GM18909 (cell line): ENCODE results near the gene SEMA4C.

Experiments used
- ATAC-seq: cut with Tn5 transposase; IDR thresholded peaks from one replicate; pipeline ENCODE4 v1.9.1; 2021; ENCODE audit warnings: mild to moderate bottlenecking; ENCODE audit not compliant: unreplicated experiment, poor library complexity

SEMA4C gene

GRCh38 chr2:96883306-96883705 lies 13.4 kb upstream of the SEMA4C start:
- ATAC-seq: no peak

- ATAC-seq: no peak
Measured at GRCh38 chr2:96882906-96883305, 13.0 kb upstream of the SEMA4C start.

DNA sequence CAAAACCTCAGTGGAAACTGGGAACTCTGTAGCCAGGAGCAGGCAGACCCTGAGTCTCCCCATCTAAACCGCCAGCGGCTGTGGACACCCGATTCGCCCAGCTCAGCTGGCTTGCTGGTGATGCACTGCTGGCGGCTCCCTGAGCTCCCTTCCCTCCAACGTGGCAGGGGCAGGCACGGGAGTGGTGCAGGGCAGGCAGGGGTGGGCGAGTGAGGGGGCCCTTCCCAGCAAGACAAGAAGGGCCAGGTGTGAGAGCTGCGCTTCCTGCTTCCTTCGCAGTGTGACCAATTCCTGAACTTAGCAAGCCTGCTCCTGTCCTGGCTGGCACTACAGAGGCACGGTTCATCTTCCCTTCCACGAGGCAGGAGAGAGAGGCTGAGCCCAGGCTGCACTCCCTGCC lies 12.3 kb upstream of the SEMA4C start:
- no peak for ATAC-seq

DNA sequence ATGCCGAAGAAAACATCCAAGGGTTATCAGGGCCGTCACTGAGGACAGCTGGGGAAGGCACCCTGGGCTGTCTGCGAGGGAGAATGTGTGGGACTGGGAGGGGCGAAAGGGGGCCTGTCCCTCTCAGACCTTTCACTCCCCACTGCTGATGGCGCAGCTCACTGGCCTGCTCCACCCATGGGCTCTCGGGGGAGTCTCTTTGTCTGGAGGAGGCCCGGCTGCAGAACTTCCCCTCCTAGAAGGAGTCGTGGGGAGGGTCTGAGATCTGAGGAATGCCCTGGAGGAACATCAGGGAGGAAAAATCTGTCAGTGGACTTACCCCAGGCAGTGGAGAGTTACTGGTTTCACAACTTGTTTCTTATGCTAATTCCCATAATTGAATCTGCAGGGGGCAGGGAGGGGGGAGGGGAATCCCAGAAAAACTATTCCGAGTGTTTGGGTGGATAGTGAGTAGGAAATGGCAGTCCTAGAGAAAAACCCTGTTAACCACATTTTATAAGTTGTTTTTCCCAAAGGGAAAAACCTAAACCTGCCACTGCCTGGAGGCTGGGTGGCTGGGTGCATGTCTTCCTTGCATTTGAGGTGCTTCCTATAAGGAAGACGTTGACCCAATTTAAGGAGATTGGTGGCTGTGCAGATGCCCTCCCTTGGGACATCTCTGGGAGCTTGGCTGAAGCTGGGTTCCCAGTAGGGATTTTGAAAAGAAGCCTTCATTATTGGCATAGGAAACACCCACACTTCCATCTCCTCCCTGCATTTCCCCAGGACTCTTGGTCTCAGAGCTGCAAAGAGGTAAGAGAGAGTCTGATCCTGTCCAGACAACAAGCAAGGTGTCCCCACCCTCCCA lies 11.7 kb upstream of the SEMA4C start:
- no peak for ATAC-seq

DNA sequence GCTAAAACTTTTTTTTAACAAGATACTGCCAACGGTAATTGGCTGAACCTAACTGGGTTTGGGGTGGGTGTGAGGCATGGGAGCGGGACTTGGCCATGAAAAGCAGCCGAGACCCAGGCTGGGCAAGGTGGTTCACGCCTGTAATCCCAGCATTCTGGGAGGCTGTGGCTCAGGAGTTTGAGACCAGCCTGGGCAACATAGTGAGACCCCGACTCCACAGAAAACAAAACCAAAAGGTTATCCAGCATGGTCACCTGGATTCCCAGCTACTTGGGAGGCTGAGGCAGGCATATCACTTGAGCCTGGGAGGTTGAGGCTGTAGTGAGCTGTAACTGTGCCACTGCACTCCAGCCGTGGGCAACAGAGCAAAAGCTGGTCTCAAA lies 11.0 kb upstream of the SEMA4C start:
- ATAC-seq: no peak

GRCh38 chr2:96879545-96880040 lies 9.7 kb upstream of the SEMA4C start:
- no peak for ATAC-seq

DNA sequence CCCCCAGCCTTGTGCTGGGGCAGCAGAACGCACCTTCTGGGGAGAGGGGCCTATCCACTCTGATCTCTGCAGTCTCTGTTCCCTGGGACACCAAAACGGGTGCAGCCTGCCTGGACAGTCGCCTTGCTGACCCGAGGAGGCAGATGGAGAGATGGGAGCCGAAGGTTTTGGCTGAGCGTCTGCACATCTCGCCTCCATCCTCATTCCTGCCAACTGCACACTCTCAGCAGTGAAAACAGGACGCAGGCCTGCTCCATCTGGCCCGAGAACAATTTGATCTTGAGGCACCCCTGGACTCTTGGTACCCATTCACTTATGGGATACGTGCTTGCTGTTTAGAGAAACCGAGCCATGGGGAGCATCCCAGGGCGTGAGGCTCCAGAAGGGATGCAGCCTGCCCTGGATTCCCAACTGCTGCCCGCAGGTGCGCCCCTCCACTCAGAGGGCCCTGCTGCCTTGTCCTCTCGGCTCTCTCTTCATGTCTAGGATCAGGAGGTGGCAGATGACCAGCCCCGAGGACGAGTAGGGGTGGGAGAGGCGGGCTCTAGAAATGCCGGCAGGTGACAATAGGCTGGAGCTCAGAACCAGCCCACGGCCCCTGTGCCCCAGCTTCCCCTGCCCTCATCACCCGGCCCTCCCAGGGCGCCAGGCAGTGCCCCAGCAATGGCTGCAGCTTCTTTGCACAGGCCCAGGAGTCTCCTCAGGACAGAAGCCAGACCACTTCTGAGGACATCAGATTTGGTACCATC lies 9.1 kb upstream of the SEMA4C start:
- ATAC-seq: no peak

DNA sequence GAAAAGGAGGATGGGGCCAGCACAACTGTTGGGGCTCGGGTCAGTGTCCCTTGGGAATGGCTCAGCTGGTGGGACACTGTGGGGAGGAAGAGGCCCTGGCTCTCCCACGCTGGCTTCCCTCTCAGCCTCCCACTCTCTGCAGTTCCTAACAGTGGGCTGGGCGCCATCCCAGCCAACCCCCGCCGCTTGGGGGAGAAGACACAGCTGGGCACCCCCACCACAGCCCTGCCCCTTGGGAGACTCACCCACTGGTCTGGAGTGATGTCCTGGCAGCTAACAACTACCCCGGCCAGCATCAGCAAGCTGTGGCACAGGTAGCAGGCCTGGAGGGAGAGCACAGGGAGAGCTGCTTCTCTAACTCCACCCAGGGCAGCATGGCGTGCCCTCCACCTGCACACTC lies 8.3 kb upstream of the SEMA4C start:
- ATAC-seq: no peak

GRCh38 chr2:96877631-96878092 lies 7.8 kb upstream of the SEMA4C start:
- no peak for ATAC-seq

DNA sequence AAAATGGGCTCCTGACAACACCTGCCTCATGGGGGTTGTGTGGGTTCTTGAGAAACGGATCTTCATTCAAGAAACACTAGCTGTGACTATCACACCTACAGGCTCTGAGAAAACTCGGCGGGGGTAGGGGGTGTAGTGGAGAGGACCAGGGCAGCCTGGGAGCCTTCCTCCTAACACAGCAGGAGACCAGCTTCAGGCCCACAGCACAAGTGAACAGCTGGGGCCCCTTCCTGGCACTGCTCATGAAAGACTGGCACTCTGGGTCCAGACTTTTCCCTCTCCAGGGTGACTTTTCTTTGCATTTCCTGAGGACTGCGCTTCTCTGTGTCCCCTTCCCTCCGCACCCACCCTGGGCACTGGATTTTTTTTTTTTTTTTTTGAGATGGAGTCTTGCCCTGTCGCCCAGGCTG lies 7.2 kb upstream of the SEMA4C start:
- no peak for ATAC-seq

- no peak for ATAC-seq
Measured at GRCh38 chr2:96876269-96877041, 6.6 kb upstream of the SEMA4C start.

DNA sequence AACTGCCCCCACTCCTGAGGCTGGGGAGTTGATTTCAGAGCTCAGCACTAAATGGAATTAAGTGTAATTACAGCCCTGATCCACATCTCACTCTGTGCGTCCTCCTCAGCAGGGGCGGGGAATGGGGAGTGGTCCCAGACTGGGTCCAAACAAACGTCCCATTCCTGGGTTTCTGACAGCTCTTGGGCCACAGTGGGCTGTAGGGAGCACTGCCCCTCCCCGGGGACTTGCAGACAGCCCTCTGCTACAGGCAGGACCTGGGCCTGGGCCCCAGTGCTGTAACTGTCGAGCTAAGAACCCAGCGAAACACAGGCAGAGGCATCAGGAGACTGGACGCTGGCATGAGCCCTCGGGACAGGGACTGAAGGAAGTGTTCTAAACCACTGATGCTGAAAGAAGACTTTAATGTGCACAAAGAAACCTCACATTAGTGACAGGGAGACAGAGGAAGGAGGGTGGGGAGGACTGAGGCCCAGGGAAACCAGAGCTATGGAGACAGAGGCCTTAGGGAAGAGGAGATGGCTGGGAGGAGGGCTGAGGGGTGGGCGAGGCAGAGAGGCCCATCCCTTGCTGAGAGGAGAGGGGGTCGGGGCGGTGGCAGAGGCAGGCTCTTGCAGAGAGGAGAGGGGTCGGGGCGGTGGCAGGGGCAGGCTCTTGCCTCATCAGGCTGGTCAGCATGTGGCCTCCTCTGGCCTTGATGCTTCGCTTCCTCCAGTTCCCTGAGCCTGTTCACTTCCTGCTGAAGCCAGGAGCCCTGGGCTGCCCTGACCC lies 5.8 kb upstream of the SEMA4C start:
- no peak for ATAC-seq

GRCh38 chr2:96874198-96874831 lies 4.4 kb upstream of the SEMA4C start:
- no peak for ATAC-seq

DNA sequence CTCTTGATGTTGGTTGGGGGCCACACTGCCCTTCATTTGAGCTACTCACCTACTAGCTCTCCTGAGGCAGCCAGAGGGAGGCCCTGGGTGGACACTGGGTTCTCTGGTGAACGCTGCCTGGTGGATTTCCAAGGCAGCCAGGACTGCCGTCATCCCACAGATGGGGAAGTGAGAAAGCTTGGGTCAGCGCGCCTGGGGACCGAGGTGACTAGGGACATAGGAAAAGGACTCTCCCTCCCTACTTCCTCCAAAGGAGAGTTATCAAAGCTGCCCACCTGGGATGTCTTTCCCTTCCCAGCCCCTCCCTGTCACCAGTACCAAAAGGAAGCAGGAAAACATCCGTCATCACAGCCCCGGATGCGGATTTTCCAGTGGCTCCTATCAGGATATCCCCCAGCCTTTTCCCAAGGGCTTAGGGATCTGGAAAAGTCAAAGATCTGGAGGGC lies 3.8 kb upstream of the SEMA4C start:
- ATAC-seq: no peak

- ATAC-seq: no peak
Measured at GRCh38 chr2:96872591-96873349, 2.9 kb upstream of the SEMA4C start.

DNA sequence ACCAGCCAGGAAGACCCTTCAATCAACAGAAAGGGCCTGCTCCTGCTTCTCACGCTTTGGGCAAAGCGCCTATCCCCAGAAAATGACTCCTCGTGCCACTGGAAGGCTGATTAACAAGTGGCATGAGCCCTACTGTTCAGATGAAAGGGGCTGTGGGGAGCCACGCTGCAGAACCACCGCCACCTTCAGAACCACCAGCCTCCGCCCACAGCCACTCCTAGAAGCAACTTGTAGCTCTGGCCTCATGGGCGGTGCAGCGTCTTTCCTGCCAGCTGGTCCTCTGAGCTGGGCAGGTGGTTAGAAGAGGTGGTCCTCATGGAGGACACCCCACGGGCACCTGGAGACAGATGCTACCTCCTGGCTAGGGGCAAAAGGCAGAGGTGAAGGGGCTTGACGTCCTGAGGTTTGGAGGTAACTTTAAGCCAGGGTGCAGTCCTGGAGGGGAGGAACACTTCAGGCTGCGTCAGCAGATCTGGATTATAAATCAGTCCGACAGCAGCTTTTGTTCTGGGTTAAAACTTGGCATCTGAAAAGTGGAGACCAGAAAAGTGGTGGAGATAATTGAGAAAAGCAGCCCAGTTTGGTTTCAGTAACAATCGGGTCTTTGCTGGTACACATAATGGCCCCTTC lies 861 bp upstream of the SEMA4C start:
- no peak for ATAC-seq

- ATAC-seq: no peak
Measured at GRCh38 chr2:96869281-96869821, 529 bp downstream of the SEMA4C start.
